ENCODE data around the gene MUS81. TPM values are rescaled to one million over a fixed set of nuclear protein-coding genes. Genes with fewer than 3 reads are reported as not detected.

MUS81 gene
- total and polyA plus RNA-seq, 2 of the 13 experiments (the other 11 are each of a cell fraction or from before 2014, with no cell fraction given), result 25.6 to 30.2 TPM

DNA sequence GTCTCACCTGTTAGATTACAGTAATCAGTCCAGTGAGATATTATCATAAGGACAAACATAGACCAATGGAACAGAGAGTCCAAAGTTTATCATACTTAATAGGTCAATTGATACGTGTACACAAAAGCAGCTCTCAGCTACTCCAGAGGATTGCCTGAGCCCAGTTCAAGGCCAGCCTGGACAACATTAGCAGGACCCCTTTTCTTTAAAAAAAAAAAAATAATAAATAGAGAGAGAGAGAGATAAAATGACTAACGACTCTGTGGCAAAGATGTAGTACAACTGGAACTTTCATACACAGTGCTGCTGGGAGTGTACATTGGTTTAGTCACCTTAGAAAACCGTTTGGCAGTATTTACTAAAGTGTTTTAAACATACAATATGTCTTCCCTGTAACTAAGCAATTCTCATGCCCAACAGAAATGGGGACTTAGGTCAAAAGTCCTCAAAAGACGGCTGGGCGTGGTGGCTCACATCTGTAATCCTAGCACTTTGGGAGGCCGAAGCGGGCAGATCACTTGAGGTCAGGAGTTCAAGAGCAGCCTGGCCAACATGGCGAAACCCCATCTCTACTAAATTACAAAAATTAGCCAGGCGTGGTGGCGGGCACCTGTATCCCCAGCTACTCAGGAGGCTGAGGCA, 15.9 kb upstream of the MUS81 start (continued):
- TF ChIP-seq, protein P1, sequence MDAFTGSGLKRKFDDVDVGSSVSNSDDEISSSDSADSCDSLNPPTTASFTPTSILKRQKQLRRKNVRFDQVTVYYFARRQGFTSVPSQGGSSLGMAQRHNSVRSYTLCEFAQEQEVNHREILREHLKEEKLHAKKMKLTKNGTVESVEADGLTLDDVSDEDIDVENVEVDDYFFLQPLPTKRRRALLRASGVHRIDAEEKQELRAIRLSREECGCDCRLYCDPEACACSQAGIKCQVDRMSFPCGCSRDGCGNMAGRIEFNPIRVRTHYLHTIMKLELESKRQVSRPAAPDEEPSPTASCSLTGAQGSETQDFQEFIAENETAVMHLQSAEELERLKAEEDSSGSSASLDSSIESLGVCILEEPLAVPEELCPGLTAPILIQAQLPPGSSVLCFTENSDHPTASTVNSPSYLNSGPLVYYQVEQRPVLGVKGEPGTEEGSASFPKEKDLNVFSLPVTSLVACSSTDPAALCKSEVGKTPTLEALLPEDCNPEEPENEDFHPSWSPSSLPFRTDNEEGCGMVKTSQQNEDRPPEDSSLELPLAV (CRISPR knock-in tag; conservative IDR thresholded peaks at IDR 0.05; ENCODE audit: low read depth), result no peak
- TF ChIP-seq ZNF3 (CRISPR knock-in tag; IDR thresholded peaks at IDR 0.05) (no peak), SYNCRIP (IDR thresholded peaks at IDR 0.05; ENCODE audit: insufficient read depth, low read depth, low read length) (no peak), ZNF496 (CRISPR knock-in tag; IDR thresholded peaks at IDR 0.05; ENCODE audit: insufficient replicate concordance) (no peak), ZNF790 (CRISPR knock-in tag; IDR thresholded peaks at IDR 0.05; ENCODE audit: borderline replicate concordance) (no peak), MTF2 (CRISPR knock-in tag; IDR thresholded peaks at IDR 0.05; ENCODE audit: borderline replicate concordance) (no peak), TEAD2 (CRISPR knock-in tag; IDR thresholded peaks at IDR 0.05) (no peak), RAD21 (CRISPR knock-in tag; IDR thresholded peaks at IDR 0.05) (no peak), FOXP1 (IDR thresholded peaks at IDR 0.05) (no peak), FOXP1 (CRISPR knock-in tag; IDR thresholded peaks at IDR 0.05) (no peak), ZNF589 (CRISPR knock-in tag; conservative IDR thresholded peaks at IDR 0.05) (no peak), BCL6 (CRISPR knock-in tag; IDR thresholded peaks at IDR 0.05) (peak; percentile 44; the same call in 1 of the 2 replicates), NFE2L2 (IDR thresholded peaks at IDR 0.05; ENCODE audit: low read length) (no peak), XRCC5 (optimal IDR thresholded peaks at IDR 0.05; ENCODE audit: low read length) (no peak), ZNF337 (CRISPR knock-in tag; IDR thresholded peaks at IDR 0.05; ENCODE audit: borderline replicate concordance, low read depth) (no peak), PAX8 (CRISPR knock-in tag; IDR thresholded peaks at IDR 0.05; ENCODE audit: borderline replicate concordance) (no peak), NFIC (IDR thresholded peaks at IDR 0.05; ENCODE audit: low read length) (peak; percentile 48; the same call in 1 of the 2 replicates)
- TF ChIP-seq, protein P2, sequence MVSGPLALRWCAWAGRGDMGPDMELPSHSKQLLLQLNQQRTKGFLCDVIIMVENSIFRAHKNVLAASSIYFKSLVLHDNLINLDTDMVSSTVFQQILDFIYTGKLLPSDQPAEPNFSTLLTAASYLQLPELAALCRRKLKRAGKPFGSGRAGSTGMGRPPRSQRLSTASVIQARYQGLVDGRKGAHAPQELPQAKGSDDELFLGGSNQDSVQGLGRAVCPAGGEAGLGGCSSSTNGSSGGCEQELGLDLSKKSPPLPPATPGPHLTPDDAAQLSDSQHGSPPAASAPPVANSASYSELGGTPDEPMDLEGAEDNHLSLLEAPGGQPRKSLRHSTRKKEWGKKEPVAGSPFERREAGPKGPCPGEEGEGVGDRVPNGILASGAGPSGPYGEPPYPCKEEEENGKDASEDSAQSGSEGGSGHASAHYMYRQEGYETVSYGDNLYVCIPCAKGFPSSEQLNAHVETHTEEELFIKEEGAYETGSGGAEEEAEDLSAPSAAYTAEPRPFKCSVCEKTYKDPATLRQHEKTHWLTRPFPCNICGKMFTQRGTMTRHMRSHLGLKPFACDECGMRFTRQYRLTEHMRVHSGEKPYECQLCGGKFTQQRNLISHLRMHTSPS (CRISPR knock-in tag; IDR thresholded peaks at IDR 0.05; ENCODE audit: low read depth), result no peak
- TF ChIP-seq, protein P3, sequence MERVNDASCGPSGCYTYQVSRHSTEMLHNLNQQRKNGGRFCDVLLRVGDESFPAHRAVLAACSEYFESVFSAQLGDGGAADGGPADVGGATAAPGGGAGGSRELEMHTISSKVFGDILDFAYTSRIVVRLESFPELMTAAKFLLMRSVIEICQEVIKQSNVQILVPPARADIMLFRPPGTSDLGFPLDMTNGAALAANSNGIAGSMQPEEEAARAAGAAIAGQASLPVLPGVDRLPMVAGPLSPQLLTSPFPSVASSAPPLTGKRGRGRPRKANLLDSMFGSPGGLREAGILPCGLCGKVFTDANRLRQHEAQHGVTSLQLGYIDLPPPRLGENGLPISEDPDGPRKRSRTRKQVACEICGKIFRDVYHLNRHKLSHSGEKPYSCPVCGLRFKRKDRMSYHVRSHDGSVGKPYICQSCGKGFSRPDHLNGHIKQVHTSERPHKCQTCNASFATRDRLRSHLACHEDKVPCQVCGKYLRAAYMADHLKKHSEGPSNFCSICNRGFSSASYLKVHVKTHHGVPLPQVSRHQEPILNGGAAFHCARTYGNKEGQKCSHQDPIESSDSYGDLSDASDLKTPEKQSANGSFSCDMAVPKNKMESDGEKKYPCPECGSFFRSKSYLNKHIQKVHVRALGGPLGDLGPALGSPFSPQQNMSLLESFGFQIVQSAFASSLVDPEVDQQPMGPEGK (CRISPR knock-in tag; IDR thresholded peaks at IDR 0.05), result no peak
- TF ChIP-seq, protein P4, sequence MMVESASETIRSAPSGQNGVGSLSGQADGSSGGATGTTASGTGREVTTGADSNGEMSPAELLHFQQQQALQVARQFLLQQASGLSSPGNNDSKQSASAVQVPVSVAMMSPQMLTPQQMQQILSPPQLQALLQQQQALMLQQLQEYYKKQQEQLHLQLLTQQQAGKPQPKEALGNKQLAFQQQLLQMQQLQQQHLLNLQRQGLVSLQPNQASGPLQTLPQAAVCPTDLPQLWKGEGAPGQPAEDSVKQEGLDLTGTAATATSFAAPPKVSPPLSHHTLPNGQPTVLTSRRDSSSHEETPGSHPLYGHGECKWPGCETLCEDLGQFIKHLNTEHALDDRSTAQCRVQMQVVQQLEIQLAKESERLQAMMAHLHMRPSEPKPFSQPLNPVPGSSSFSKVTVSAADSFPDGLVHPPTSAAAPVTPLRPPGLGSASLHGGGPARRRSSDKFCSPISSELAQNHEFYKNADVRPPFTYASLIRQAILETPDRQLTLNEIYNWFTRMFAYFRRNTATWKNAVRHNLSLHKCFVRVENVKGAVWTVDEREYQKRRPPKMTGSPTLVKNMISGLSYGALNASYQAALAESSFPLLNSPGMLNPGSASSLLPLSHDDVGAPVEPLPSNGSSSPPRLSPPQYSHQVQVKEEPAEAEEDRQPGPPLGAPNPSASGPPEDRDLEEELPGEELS (CRISPR knock-in tag; IDR thresholded peaks at IDR 0.05), result peak; percentile 24; the same call in 1 of the 2 replicates
- TF ChIP-seq, protein P5, sequence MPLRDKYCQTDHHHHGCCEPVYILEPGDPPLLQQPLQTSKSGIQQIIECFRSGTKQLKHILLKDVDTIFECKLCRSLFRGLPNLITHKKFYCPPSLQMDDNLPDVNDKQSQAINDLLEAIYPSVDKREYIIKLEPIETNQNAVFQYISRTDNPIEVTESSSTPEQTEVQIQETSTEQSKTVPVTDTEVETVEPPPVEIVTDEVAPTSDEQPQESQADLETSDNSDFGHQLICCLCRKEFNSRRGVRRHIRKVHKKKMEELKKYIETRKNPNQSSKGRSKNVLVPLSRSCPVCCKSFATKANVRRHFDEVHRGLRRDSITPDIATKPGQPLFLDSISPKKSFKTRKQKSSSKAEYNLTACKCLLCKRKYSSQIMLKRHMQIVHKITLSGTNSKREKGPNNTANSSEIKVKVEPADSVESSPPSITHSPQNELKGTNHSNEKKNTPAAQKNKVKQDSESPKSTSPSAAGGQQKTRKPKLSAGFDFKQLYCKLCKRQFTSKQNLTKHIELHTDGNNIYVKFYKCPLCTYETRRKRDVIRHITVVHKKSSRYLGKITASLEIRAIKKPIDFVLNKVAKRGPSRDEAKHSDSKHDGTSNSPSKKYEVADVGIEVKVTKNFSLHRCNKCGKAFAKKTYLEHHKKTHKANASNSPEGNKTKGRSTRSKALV (CRISPR knock-in tag; IDR thresholded peaks at IDR 0.05), result no peak
- TF ChIP-seq, protein P6, sequence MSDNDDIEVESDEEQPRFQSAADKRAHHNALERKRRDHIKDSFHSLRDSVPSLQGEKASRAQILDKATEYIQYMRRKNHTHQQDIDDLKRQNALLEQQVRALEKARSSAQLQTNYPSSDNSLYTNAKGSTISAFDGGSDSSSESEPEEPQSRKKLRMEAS (IDR thresholded peaks at IDR 0.05), result no peak

All from HepG2 (cell line).